Measurements from ENCODE around the gene MYO7B.

MYO7B gene

DNA sequence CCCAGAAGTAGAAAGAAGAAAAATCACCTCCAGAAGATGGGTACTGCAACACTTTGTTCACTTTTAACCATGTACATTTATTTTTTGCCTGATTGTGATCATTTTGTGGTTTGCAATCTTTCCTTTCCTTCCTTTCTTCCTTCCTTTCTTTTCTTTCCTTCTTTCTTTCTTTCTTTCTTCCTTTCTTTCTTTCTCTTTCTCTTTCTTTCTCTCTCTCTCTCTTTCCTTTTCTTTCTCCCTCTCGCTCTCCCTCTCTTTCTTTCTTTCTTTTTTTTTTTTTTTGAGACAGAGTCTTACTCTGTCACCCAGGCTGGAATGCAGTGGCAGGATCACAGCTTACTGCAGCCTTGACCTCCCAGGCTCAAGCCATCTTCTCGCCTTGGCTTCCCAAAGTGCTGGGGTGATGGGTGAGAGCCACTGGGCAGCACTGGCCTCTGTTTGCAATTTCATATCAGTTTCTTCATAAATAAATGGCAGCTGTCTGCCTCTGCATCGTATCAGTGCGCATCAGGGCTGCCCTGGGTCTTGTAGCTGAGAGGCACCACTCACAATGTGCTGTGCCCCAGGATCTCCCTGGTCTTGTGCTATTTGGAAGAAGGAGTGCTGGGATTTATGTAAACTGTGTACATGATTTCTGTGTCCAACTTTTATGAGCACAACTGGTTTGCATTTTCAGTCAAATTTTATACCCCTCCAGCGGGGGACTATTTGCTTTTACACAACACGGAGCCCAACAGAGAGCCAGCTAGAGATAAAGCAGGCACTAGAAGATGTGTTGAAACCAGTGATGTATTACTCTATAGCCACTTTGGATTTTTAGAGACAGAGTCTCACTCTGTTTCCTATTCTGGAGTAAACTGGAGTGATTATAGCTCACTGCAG lies 146.7 kb downstream of the MYO7B start:
- no peak for DNase-seq (ENCODE audit: low read depth)

DNA sequence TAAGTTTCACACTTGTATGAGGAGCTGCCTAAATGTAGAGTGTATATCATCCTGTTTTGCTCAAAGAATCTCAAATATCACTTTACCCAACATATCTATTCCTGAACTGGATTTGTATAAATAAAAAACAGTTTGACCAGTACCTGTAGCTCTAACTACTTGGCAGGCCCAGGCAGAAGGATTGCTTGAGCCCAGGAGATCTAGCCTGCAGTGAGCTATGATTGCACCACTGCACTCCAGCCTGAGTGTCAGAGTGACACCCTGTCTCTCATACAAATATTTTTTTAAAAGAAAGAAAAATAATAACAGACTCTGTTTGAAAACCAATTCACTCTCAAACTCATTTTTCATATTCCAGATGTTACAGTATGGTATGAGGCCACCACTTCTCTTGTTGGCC lies 147.6 kb downstream of the MYO7B start:
- no peak for DNase-seq (ENCODE audit: low read depth)

DNA sequence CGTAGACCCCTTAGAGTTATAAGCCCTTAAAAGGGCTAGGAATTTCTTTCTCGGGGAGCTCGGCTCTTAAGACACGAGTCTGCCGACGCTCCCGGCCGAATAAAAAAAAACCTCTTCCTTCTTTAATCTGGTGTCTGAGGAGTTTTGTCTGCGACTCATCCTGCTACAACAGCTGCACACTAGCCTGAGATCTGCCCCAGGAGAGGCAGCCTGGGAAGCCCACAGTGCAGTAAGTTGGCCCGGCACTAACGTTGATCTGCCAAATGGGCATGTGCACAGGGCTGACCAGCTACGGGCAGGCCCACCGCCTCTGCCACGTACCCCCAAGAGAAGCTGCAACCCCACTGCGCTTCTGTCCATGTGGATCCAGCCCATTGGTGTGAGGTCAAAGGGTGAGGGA lies 148.3 kb downstream of the MYO7B start:
- DNase-seq (ENCODE audit: low read depth): no peak

DNA sequence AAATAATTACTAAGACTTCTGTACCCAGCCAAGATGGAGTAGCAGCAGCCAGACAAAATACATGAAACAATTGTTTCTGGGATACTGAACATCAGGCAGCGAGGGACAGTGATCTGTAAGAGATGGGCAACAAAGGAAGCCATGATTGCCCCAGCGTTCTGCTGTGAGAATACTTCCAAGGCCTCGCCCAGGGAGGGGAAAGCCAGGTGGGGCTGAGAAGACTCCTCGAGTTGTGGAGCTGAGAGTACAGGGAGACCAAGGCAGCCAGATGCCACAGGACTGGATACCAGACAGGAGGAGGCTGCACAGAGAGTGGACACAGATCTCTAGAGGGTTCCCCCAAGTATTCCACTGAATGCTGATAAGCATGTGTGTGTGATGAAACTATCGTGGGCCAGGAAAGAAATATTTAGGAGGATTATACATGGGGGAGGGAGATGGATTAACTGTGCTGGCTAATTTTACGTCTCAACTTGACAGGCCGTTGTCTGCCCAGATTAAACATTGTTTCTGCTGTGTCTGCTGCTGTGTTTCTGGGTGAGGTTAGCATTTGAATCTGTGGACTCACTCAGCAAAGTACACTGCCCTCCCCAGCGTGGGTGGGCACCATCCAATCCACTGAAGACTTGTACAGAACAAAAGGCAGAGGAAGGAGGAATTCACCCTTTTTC lies 150.1 kb downstream of the MYO7B start:
- DNase-seq (ENCODE audit: low read depth): no peak
